ENCODE data around the gene MMP8.

GRCh38 chr11:102708654-102709053, 16.1 kb downstream of the MMP8 start:
- TF ChIP-seq CTCF (IDR thresholded peaks at IDR 0.05 in 4 of 5, conservative IDR thresholded peaks at IDR 0.05 in 1 of 5), result no peak
- no peak for TF ChIP-seq POLR2A (IDR thresholded peaks at IDR 0.05)

All from gastrocnemius medialis (tissue), 4 donors.